BLaER1 treated with 17β-estradiol and CSF1 and Interleukin-3, amounts not matched to agents 10 nM and 100 nM (cell line): ENCODE data around the gene ZNF467.

Source experiments
- H3K27ac ChIP-seq, 11 experiments: shearing (Covaris generic); formaldehyde crosslinking; 2 replicates each; pipeline ENCODE4 v1.8.1; 2022
- H3K27me3 ChIP-seq, 11 experiments: shearing (Covaris generic); formaldehyde crosslinking; 2 replicates each; pipeline ENCODE4 v1.8.1; 2022
- H3K36me3 ChIP-seq, 11 experiments: shearing (Covaris generic); formaldehyde crosslinking; 2 replicates each; pipeline ENCODE4 v1.8.1; 2022
- H3K4me1 ChIP-seq, 10 experiments: shearing (Covaris generic); formaldehyde crosslinking; 2 replicates each; pipeline ENCODE4 v1.8.1; 2022
- H3K4me2 ChIP-seq, 11 experiments: shearing (Covaris generic); formaldehyde crosslinking; 2 replicates each; pipeline ENCODE4 v1.8.1; 2022
- H3K4me3 ChIP-seq, 10 experiments: shearing (Covaris generic); formaldehyde crosslinking; 2 replicates each; pipeline ENCODE4 v1.8.1; 2022
- H3K9ac ChIP-seq, 11 experiments: shearing (Covaris generic); formaldehyde crosslinking; 2 replicates each; pipeline ENCODE4 v1.8.1; 2022
- H3K9me3 ChIP-seq, 11 experiments: shearing (Covaris generic); formaldehyde crosslinking; replicated peaks in 1 of 11; 2 replicates each; pipeline ENCODE4 v1.8.1; 2022
- H4K20me1 ChIP-seq, 11 experiments: shearing (Covaris generic); formaldehyde crosslinking; 2 replicates each; pipeline ENCODE4 v1.8.1; 2022
- Cebpa-rat ChIP-seq, 11 experiments: shearing (Covaris generic); IDR thresholded peaks; 2 replicates each; pipeline ENCODE4 v1.8.1; 2022

ZNF467 gene

DNA sequence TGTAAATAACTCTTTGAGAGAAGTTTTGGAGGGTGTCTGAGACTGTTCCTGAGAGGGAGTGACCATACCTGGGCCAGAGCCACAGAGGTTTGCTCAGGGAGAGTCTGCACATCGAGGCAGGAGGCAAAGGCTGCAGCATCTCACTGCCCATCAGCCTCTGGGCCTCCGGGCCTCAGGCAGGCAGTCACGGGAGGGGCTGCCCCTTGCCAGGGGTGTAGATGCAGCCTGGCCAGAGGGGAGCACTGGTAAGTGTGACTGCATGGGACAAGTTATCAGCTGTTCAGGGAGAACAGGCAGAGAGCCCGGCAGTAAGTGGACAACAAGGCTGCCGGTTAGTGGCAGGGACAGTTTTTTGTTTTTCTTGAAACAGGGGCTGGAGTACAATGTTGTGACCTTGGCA, 55.9 kb downstream of the ZNF467 start:
- no peak overlapping the region for H3K27ac ChIP-seq
- no peak for TF ChIP-seq Cebpa-rat (IDR thresholded peaks at IDR 0.05)
- no peaks in the 10 kb centered on the region for H3K27me3 ChIP-seq
- peaks cover 18 to 46% (median 35%) of the 10 kb centered on the region in 11 experiments for H3K36me3 ChIP-seq
- H3K4me2 ChIP-seq, result 0 out of 22 replicates have a peak overlapping the region, but pooled peaks of 2 of the 11 experiments have one; percentile 97
- peaks cover 0 to 55% (median 37%) of the 10 kb centered on the region in 11 experiments; a peak in 17 of 22 replicates for H4K20me1 ChIP-seq
- H3K9me3 ChIP-seq, result peaks cover 3 to 15% (median 11%) of the 10 kb centered on the region in 11 experiments; a peak in 19 of 22 replicates
- H3K9ac ChIP-seq, result 0 out of 22 replicates have a peak overlapping the region, but pooled peaks of 1 of the 11 experiments have one; percentile 0
- no peak overlapping the region for H3K4me3 ChIP-seq
- H3K4me1 ChIP-seq, result peaks cover 32 to 59% (median 48%) of the 10 kb centered on the region in 10 experiments

GRCh38 chr7:149716932-149717307, 56.5 kb downstream of the ZNF467 start:
- peaks cover 15 to 40% (median 31%) of the 10 kb centered on the region in 11 experiments for H3K36me3 ChIP-seq
- H3K27ac ChIP-seq, result no peak overlapping the region
- peaks cover 32 to 59% (median 48%) of the 10 kb centered on the region in 10 experiments for H3K4me1 ChIP-seq
- H3K4me2 ChIP-seq, result peak overlapping the region in 9 of 11 experiments; percentile 92 to 98 (median 96); a peak in 7 of 22 replicates
- TF ChIP-seq Cebpa-rat (IDR thresholded peaks at IDR 0.05), result no peak
- no peak overlapping the region for H3K4me3 ChIP-seq
- peaks cover 0 to 55% (median 37%) of the 10 kb centered on the region in 11 experiments; a peak in 17 of 22 replicates for H4K20me1 ChIP-seq
- no peaks in the 10 kb centered on the region for H3K27me3 ChIP-seq
- peaks cover 9 to 20% (median 17%) of the 10 kb centered on the region in 11 experiments for H3K9me3 ChIP-seq
- no peak overlapping the region; a peak in 1 of 22 replicates for H3K9ac ChIP-seq

DNA sequence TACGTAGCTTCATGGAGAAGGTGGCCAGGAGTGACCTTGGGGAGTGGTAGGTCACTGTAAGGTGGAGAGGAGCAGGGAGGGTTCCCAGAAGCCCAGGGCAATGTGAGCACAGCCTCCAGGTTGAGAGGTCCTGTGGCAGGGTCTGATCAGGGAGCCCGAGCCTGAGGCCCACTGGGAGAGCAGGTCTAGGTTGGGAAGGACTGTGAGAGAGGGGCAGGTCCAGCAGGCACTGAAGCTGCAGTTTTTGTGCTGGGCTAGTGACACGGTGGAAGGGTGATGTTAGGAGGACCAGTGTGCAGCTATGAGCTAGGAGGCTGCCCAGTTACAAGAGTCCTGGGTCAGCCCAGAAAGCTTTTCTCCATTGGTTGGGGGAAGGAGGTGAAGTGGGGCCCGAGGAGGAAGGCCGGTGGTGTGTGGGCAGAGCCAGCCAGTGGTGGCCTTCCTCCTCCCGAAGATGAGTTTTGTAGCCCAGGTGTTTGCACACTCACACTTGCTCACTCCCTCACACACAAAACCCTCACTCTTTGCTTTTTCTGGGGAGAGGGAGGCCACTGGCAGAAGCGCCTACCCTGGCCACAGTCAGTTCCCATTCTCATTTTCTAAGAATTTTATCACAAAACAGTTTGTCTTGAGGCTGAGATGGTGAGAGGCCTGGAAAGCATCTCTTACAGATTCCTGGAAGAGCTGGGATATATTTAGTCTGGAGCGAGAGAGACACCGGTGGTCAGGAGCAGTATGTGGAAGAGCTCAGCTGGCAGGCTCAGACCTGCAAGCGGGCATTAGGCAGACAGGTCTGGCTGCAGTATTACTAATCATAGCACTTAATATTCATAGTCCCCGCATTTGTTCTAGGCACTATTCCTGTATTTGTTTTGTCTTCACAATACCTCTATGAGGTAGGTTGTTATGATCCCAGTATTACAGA, 57.1 kb downstream of the ZNF467 start:
- peak overlapping the region in 9 of 11 experiments; percentile 83 to 93 (median 85); a peak in 16 of 22 replicates for H3K9ac ChIP-seq
- peak overlapping the region; percentile 92 to 98 (median 96) for H3K4me2 ChIP-seq
- H3K27me3 ChIP-seq, result no peaks in the 10 kb centered on the region
- peak overlapping the region; percentile 78 to 89 (median 84); a peak in 17 of 20 replicates for H3K4me3 ChIP-seq
- peaks cover 16 to 27% (median 24%) of the 10 kb centered on the region in 11 experiments for H3K9me3 ChIP-seq
- peaks cover 32 to 57% (median 48%) of the 10 kb centered on the region in 10 experiments for H3K4me1 ChIP-seq
- H3K27ac ChIP-seq, result peak overlapping the region in 3 of 11 experiments; percentile 80 to 84 (median 81); a peak in 3 of 22 replicates
- H3K36me3 ChIP-seq, result peaks cover 10 to 34% (median 24%) of the 10 kb centered on the region in 11 experiments
- no peak for TF ChIP-seq Cebpa-rat (IDR thresholded peaks at IDR 0.05)
- H4K20me1 ChIP-seq, result peaks cover 0 to 55% (median 37%) of the 10 kb centered on the region in 11 experiments; a peak in 17 of 22 replicates

GRCh38 chr7:149715476-149715875, 57.9 kb downstream of the ZNF467 start:
- Histone ChIP-seq H3K27me3 (no peaks in the 10 kb centered on the region), H3K27ac (peak overlapping the region; percentile 64 to 84 (median 80); a peak in 21 of 22 replicates), H3K36me3 (peaks cover 2 to 26% (median 16%) of the 10 kb centered on the region in 11 experiments; a peak in 19 of 22 replicates), H3K4me2 (peak overlapping the region; percentile 92 to 98 (median 96)), H3K9me3 (peaks cover 23 to 35% (median 31%) of the 10 kb centered on the region in 11 experiments), H3K4me1 (peaks cover 32 to 52% (median 45%) of the 10 kb centered on the region in 10 experiments), H3K9ac (peak overlapping the region; percentile 79 to 93 (median 85)), H3K4me3 (peak overlapping the region; percentile 78 to 89 (median 84)), H4K20me1 (peaks cover 0 to 49% (median 35%) of the 10 kb centered on the region in 11 experiments; a peak in 17 of 22 replicates)
- no peak for TF ChIP-seq Cebpa-rat (IDR thresholded peaks at IDR 0.05)

- Histone ChIP-seq H3K4me2 (peak overlapping the region; percentile 92 to 98 (median 96)), H3K27ac (peak overlapping the region; percentile 64 to 84 (median 80); a peak in 21 of 22 replicates), H3K4me3 (peak overlapping the region; percentile 78 to 89 (median 84)), H3K27me3 (no peaks in the 10 kb centered on the region), H3K9me3 (peaks cover 28 to 40% (median 36%) of the 10 kb centered on the region in 11 experiments), H3K36me3 (peaks cover 0 to 21% (median 11%) of the 10 kb centered on the region in 11 experiments; a peak in 16 of 22 replicates), H3K4me1 (peaks cover 30 to 48% (median 40%) of the 10 kb centered on the region in 10 experiments), H4K20me1 (peaks cover 0 to 44% (median 30%) of the 10 kb centered on the region in 11 experiments; a peak in 17 of 22 replicates), H3K9ac (peak overlapping the region; percentile 79 to 93 (median 85))
- no peak for TF ChIP-seq Cebpa-rat (IDR thresholded peaks at IDR 0.05)
Observed at GRCh38 chr7:149714910-149715471, 58.4 kb downstream of the ZNF467 start.
